SU-DHL-6 (cell line): Measurements from ENCODE around the gene TMEM242.
"Not testable (repeated sequence)": the region's sequence is repeated elsewhere in the genome, so short reads cannot be mapped to it uniquely, and the experiment has no call there.

Experiments used
- H2AFZ ChIP-seq: fragments of 200-600 bp; sonication (generic); 2 replicates; pipeline ENCODE4 v1.6.1; 2014; ENCODE audit warnings: low read depth, mild to moderate bottlenecking, moderate library complexity, mixed read lengths, antibody characterized with exemption, low read length; ENCODE audit not compliant: severe bottlenecking
- H3F3A ChIP-seq: fragments of 200-600 bp; shearing (Covaris generic); 2 replicates; pipeline ENCODE4 v1.6.0; 2016; ENCODE audit warnings: antibody characterized with exemption, mild to moderate bottlenecking; ENCODE audit not compliant: insufficient read depth
- H3K27ac ChIP-seq: fragments of 200-600 bp; sonication (generic); 2 replicates; pipeline ENCODE4 v1.5.1; 2016; ENCODE audit warnings: low read depth, mild to moderate bottlenecking, low read length, moderate library complexity, mixed read lengths
- H3K27me3 ChIP-seq: fragments of 200-600 bp; sonication (generic), shearing (Covaris generic); 2 replicates; pipeline ENCODE4 v1.6.0; 2014; ENCODE audit warnings: mild to moderate bottlenecking, low read length
- H3K36me3 ChIP-seq: fragments of 200-600 bp; sonication (generic); 2 replicates; pipeline ENCODE4 v1.6.1; 2014; ENCODE audit warnings: mild to moderate bottlenecking, low read length, mixed read lengths
- H3K4me2 ChIP-seq: fragments of 300-600, 200-600 bp; shearing (Covaris generic), sonication (generic); 2 replicates; pipeline ENCODE4 v1.6.0; 2014; ENCODE audit warnings: low read length, low read depth, mild to moderate bottlenecking; ENCODE audit not compliant: poor library complexity, severe bottlenecking
- H3K4me3 ChIP-seq: fragments of 200-600 bp; sonication (generic); 2 replicates; pipeline ENCODE4 v1.5.1; 2014; ENCODE audit warnings: antibody characterized with exemption, low read length, mild to moderate bottlenecking, mixed read lengths; ENCODE audit not compliant: insufficient read depth, poor library complexity, severe bottlenecking
- H3K79me2 ChIP-seq: fragments of 200-600 bp; sonication (generic); 2 replicates; pipeline ENCODE4 v1.6.1; 2014; ENCODE audit warnings: mild to moderate bottlenecking, low read length, moderate library complexity; ENCODE audit not compliant: insufficient read depth
- H3K9ac ChIP-seq: fragments of 200-600 bp; sonication (generic); 2 replicates; pipeline ENCODE4 v1.7.0; 2014; ENCODE audit warnings: mild to moderate bottlenecking, low read length
- H3K9me2 ChIP-seq: fragments of 200-600 bp; sonication (generic); replicated peaks from 2 replicates; pipeline ENCODE4 v1.6.1; 2014; ENCODE audit warnings: low read length; ENCODE audit not compliant: insufficient read depth
- H3K9me3 ChIP-seq: fragments of 200-600 bp; sonication (generic); 2 replicates; pipeline ENCODE4 v1.6.1; 2014; ENCODE audit warnings: low read length, mixed read lengths; ENCODE audit not compliant: insufficient read depth
- H4K20me1 ChIP-seq: fragments of 200-600 bp; sonication (generic); 2 replicates; pipeline ENCODE4 v1.6.1; 2014; ENCODE audit warnings: low read depth, mild to moderate bottlenecking, antibody characterized with exemption, low read length, moderate library complexity, mixed read lengths
- EZH2phosphoT487 ChIP-seq: fragments of 200-600 bp; sonication (generic), shearing (Covaris generic); conservative IDR thresholded peaks from 2 replicates; pipeline ENCODE4 v1.6.1; 2018; ENCODE audit warnings: mild to moderate bottlenecking, antibody characterized with exemption, low read length, moderate library complexity, mixed read lengths
- TF ChIP-seq, protein P1 (sequence below): fragments of 200-600 bp; sonication (generic); IDR thresholded peaks from one replicate; pipeline ENCODE4 v1.5.1; 2017; ENCODE audit warnings: antibody characterized with exemption, mild to moderate bottlenecking, low read length, moderate library complexity; ENCODE audit not compliant: insufficient read depth, poor library complexity, severe bottlenecking

TMEM242 gene

DNA sequence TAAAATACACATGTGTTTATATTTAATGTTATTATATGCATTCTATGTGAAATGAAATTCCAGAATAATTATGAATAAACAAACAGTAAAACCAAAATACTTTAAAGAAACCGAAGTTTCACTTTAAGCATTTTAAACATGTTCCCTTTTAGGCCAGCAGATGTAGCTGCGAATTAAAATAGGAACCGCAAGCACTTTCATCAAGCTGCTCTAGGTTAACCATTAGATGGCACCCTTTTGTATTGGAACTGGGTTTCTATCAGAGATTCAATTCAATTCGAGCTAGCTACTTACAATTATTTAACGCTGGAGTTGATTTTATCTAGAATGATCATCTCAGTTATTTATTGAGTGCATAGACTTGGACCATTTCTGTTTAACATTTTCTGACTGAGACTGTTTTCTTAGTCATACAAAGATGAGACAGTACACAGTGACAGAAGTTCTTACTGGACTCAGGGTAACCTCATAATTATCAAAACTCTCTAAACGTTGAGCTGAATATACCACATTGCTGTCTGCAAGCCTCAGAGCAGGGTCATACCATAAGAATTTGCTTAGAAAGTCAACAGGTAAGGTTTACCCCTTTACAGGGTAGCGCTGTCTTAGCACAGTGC is 8.5 kb downstream of the TMEM242 start:
- Histone ChIP-seq H3K27me3 (no peaks in the 10 kb centered on the region), H3K9me2 (no peaks in the 10 kb centered on the region), H3K9me3 (no peaks in the 10 kb centered on the region), H3K4me3 (no peak overlapping the region), H4K20me1 (no peaks in the 10 kb centered on the region), H3K4me2 (no peak overlapping the region), H2AFZ (no peak overlapping the region), H3K27ac (no peak overlapping the region), H3K9ac (no peak overlapping the region), H3F3A (no peaks in the 10 kb centered on the region), H3K36me3 (no peaks in the 10 kb centered on the region; the same call in 1 of the 2 replicates), H3K79me2 (no peaks in the 10 kb centered on the region)
- TF ChIP-seq, protein P1, sequence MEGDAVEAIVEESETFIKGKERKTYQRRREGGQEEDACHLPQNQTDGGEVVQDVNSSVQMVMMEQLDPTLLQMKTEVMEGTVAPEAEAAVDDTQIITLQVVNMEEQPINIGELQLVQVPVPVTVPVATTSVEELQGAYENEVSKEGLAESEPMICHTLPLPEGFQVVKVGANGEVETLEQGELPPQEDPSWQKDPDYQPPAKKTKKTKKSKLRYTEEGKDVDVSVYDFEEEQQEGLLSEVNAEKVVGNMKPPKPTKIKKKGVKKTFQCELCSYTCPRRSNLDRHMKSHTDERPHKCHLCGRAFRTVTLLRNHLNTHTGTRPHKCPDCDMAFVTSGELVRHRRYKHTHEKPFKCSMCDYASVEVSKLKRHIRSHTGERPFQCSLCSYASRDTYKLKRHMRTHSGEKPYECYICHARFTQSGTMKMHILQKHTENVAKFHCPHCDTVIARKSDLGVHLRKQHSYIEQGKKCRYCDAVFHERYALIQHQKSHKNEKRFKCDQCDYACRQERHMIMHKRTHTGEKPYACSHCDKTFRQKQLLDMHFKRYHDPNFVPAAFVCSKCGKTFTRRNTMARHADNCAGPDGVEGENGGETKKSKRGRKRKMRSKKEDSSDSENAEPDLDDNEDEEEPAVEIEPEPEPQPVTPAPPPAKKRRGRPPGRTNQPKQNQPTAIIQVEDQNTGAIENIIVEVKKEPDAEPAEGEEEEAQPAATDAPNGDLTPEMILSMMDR: peak; percentile 87
- no peak for TF ChIP-seq EZH2phosphoT487

DNA sequence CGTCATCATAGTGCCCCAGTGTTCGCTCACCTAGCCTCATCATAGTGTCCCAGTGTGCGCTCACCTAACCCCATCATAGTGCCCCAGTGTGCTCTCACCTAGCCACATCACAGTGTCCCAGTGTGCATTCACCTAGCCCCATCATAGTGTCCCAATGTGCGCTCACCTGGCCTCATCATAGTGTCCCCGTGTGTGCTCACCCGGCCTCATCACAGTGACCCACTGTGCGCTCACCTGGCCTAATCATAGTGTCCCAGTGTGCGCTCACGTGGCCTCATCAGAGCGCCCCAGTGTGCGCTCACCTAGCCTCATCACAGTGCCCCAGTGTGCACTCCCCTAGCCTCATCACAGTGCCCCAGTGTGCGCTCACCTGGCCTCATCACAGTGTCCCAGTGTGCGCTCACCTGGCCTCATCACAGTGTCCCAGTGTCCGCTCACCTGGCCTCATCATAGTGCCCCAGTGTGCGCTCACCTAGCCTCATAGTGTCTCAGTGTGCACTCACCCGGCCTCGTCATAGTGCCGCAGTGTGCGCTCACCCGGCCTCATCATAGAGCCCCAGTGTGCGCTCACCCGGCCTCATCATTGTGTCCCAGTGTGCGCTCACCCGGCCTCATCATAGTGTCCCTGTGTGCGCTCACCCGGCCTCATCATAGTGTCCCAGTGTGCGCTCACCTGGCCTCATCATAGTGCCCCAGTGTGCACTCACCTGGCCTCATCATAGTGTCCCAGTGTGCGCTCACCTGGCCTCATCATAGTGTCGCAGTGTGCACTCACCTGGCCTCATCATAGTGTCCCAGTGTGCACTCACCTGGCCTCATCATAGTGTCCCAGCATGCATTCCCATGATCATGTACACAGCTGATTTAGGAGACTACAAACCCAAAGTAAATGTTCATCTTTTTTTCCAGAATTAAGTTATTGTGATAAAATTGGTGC is 9.5 kb downstream of the TMEM242 start:
- Histone ChIP-seq H3K79me2 (no peaks in the 10 kb centered on the region), H3K9me3 (no peaks in the 10 kb centered on the region), H3K27me3 (no peaks in the 10 kb centered on the region), H3K9me2 (no peaks in the 10 kb centered on the region), H3F3A (no peaks in the 10 kb centered on the region), H2AFZ (no peak overlapping the region), H3K4me3 (no peak overlapping the region), H3K36me3 (no peaks in the 10 kb centered on the region; the same call in 1 of the 2 replicates), H3K4me2 (no peak overlapping the region), H4K20me1 (no peaks in the 10 kb centered on the region), H3K9ac (no peak overlapping the region), H3K27ac (no peak overlapping the region)
- TF ChIP-seq, protein P1: no peak
- TF ChIP-seq EZH2phosphoT487: no peak

DNA sequence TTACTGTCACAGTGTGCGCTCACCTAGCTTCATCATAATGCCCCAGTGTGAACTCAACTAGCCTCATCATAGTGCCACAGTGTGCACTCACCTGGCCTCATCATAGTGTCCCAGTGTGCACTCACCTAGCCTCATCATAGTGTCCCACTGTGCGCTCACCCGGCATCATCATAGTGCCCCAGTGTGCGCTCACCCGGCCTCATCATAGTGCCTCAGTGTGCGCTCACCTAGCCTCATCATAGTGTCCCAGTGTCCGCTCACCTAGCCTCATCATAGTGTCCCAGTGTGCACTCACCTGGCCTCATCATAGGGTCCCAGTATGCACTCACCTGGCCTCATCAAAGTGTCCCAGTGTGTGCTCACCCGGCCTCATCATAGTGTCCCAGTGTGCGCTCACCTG is 10.6 kb downstream of the TMEM242 start:
- Histone ChIP-seq H3K9me2 (no peaks in the 10 kb centered on the region), H3K4me3 (no peak overlapping the region), H3K27me3 (no peaks in the 10 kb centered on the region), H3K9ac (no peak overlapping the region), H3K9me3 (no peaks in the 10 kb centered on the region), H4K20me1 (no peaks in the 10 kb centered on the region), H3K36me3 (no peaks in the 10 kb centered on the region), H3F3A (no peaks in the 10 kb centered on the region), H3K79me2 (no peaks in the 10 kb centered on the region), H2AFZ (no peak overlapping the region), H3K27ac (no peak overlapping the region), H3K4me2 (no peak overlapping the region)
- no peak for TF ChIP-seq EZH2phosphoT487
- TF ChIP-seq, protein P1: no peak

DNA sequence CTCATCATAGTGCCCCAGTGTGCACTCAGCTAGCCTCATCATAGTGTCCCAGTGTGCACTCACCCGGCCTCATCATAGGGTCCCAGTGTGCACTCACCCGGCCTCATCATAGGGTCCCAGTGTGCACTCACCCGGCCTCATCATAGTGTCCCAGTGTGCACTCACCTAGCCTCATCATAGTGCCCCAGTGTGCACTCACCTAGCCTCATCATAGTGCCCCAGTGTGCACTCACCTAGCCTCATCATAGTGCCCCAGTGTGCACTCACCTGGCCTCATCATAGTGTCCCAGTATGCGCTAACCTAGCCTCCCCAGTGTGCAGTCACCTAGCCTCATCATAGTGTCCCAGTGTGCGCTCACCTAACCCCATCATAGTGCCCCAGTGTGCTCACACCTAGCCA is 12.6 kb downstream of the TMEM242 start:
- H3K27ac ChIP-seq, H3K4me3 ChIP-seq, H3K9ac ChIP-seq, H3K79me2 ChIP-seq, H3K9me3 ChIP-seq, H3K36me3 ChIP-seq, H3K27me3 ChIP-seq, H4K20me1 ChIP-seq, H2AFZ ChIP-seq, H3K9me2 ChIP-seq, H3F3A ChIP-seq, H3K4me2 ChIP-seq: not testable (repeated sequence)
